Esophagus squamous epithelium (tissue), 5 donors: Measurements from ENCODE around the gene GALNT15. TPM values are rescaled to one million over a fixed set of nuclear protein-coding genes. Genes with fewer than 3 reads are reported as not detected.

Source experiments
- DNase-seq: peaks from one replicate; lab custom pipeline; 2025; lab: John Stamatoyannopoulos, UW
- H3K27ac ChIP-seq, 4 donors: fragments of 200-600 bp; sonication (generic); one replicate each; pipeline ENCODE4 v1.5.1; 2016 to 2019; ENCODE audit warnings: mild to moderate bottlenecking in 1 of 4
- H3K27me3 ChIP-seq, 4 donors: fragments of 200-600 bp; sonication (generic); 1 replicate in 3 of 4; 2 replicates in 1 of 4; pipeline versions ENCODE4 v1.5.1 to v1.6.0; 2017 to 2021; ENCODE audit warnings: antibody characterized with exemption in 1 of 4
- H3K36me3 ChIP-seq, 3 donors: fragments of 200-600 bp; sonication (generic); one replicate each; pipeline ENCODE4 v1.5.1; 2016 to 2019
- H3K4me1 ChIP-seq, 3 donors: fragments of 200-600 bp; sonication (generic); one replicate each; pipeline ENCODE4 v1.5.1; 2017 to 2019
- H3K4me3 ChIP-seq, 4 donors: fragments of 200-600 bp; sonication (generic); 1 replicate in 3 of 4; 2 replicates in 1 of 4; pipeline ENCODE4 v1.5.1; 2016 to 2019; ENCODE audit warnings: mild to moderate bottlenecking in 2 of 4, moderate library complexity in 1 of 4
- H3K9me3 ChIP-seq, 3 donors: fragments of 200-600 bp; sonication (generic); one replicate each; pipeline ENCODE4 v1.5.1; 2016 to 2019
- CTCF ChIP-seq, 6 experiments: fragments of 450-650 bp in 4 of 6; fragments of 200-600 bp in 2 of 6; sonication (generic) in 2 of 6; IDR thresholded peaks; one replicate each; pipeline ENCODE4 v1.5.1; 2016 to 2019; ENCODE audit warnings: antibody characterized with exemption in 6 of 6, mild to moderate bottlenecking in 4 of 6, moderate library complexity in 4 of 6
- POLR2A ChIP-seq, 4 donors: fragments of 450-650 bp; IDR thresholded peaks; one replicate each; pipeline ENCODE4 v1.6.1; 2017; ENCODE audit warnings: antibody characterized with exemption in 4 of 4, mild to moderate bottlenecking in 4 of 4, moderate library complexity in 3 of 4
- WGBS, 2 donors: methylation state at CpG; one replicate each; pipeline ENCODE4 v1.1.5; 2018; 5-methylcytosine and 5-hydroxymethylcytosine counted together
- intact Hi-C: fragments of 100-400 bp; cut with DNase I; formaldehyde crosslinking; loops from one replicate; pipeline ENCODE4 v1.15.0; 2022
- total RNA-seq, 4 donors: library from RNA; depleted of rRNA; stranded (reverse); fragments of >200 nt; gene quantifications; one replicate each; pipeline ENCODE4 v1.1.0, GENCODE V29; 2016
- donor health status: DM: yes; HTN: yes; CAD: no.

GALNT15 gene
- total RNA-seq, 4 donors from 2014 or later, result 4.6 to 117 (median 35.6) TPM

GRCh38 chr3:16204751-16205150 is 30.3 kb downstream of the GALNT15 start:
- H3K9me3 ChIP-seq, result no peaks in the 10 kb centered on the region
- no peak overlapping the region for H3K4me3 ChIP-seq
- peaks cover 0 to 12% (median 0%) of the 10 kb centered on the region in 3 donors for H3K36me3 ChIP-seq
- H3K4me1 ChIP-seq, result peaks cover 0 to 18% (median 4%) of the 10 kb centered on the region in 3 donors
- WGBS, 2 donors, result 65 to 78% methylated on average over 14 of the region's 14 CpGs
- intact Hi-C loops, result no loop called here
- peaks cover 0 to 61% (median 0%) of the 10 kb centered on the region in 4 donors for H3K27me3 ChIP-seq
- DNase-seq, result no peak
- TF ChIP-seq POLR2A (IDR thresholded peaks at IDR 0.05), result no peak
- TF ChIP-seq CTCF (IDR thresholded peaks at IDR 0.05), result no peak
- no peak overlapping the region for H3K27ac ChIP-seq

- Histone ChIP-seq H3K4me3 (no peak overlapping the region), H3K4me1 (peaks cover 0 to 18% (median 4%) of the 10 kb centered on the region in 3 donors), H3K9me3 (no peaks in the 10 kb centered on the region), H3K36me3 (peaks cover 0 to 12% (median 0%) of the 10 kb centered on the region in 3 donors), H3K27ac (no peak overlapping the region), H3K27me3 (peaks cover 0 to 61% (median 0%) of the 10 kb centered on the region in 4 donors)
- WGBS, 2 donors, result 21 to 39% methylated on average over 11 of the region's 11 CpGs
- no peak for TF ChIP-seq CTCF (IDR thresholded peaks at IDR 0.05)
- TF ChIP-seq POLR2A (IDR thresholded peaks at IDR 0.05), result no peak
- intact Hi-C loops, result no loop called here
- no peak for DNase-seq
These were observed 30.8 kb downstream of the GALNT15 start for GRCh38 chr3:16205156-16205870.

GRCh38 chr3:16207031-16207430 is 32.6 kb downstream of the GALNT15 start:
- intact Hi-C loops, result no loop called here
- no peak for DNase-seq
- Histone ChIP-seq H3K4me1 (peaks cover 0 to 18% (median 4%) of the 10 kb centered on the region in 3 donors), H3K36me3 (peaks cover 0 to 6% (median 0%) of the 10 kb centered on the region in 3 donors), H3K4me3 (no peak overlapping the region), H3K9me3 (no peaks in the 10 kb centered on the region), H3K27me3 (peaks cover 0 to 66% (median 0%) of the 10 kb centered on the region in 4 donors), H3K27ac (no peak overlapping the region)
- no peak for TF ChIP-seq CTCF (IDR thresholded peaks at IDR 0.05)
- no peak for TF ChIP-seq POLR2A (IDR thresholded peaks at IDR 0.05)

- H3K27ac ChIP-seq, result no peak overlapping the region
- H3K36me3 ChIP-seq, result peaks cover 0 to 9% (median 0%) of the 10 kb centered on the region in 3 donors
- TF ChIP-seq POLR2A (IDR thresholded peaks at IDR 0.05) (no peak), CTCF (IDR thresholded peaks at IDR 0.05) (no peak)
- H3K9me3 ChIP-seq, result no peaks in the 10 kb centered on the region
- DNase-seq, result no peak
- H3K4me3 ChIP-seq, result no peak overlapping the region
- H3K27me3 ChIP-seq, result peaks cover 0 to 58% (median 0%) of the 10 kb centered on the region in 4 donors
- WGBS, 2 donors, result 66 to 81% methylated on average over 5 to 7 of the region's 9 CpGs
- H3K4me1 ChIP-seq, result no peaks in the 10 kb centered on the region
- intact Hi-C loops, result no loop called here
These were observed 36.9 kb downstream of the GALNT15 start for GRCh38 chr3:16211176-16211904.

- Histone ChIP-seq H3K4me3 (no peak overlapping the region), H3K27me3 (peaks cover 0 to 56% (median 0%) of the 10 kb centered on the region in 4 donors), H3K4me1 (no peaks in the 10 kb centered on the region), H3K9me3 (no peaks in the 10 kb centered on the region), H3K27ac (no peak overlapping the region), H3K36me3 (peaks cover 0 to 12% (median 0%) of the 10 kb centered on the region in 3 donors)
- WGBS, 2 donors, result 64 to 74% methylated on average over 4 of the region's 4 CpGs
- TF ChIP-seq CTCF (IDR thresholded peaks at IDR 0.05), result no peak
- no peak for TF ChIP-seq POLR2A (IDR thresholded peaks at IDR 0.05)
- no peak for DNase-seq
- intact Hi-C loops, result no loop called here
These were observed 39.9 kb downstream of the GALNT15 start for GRCh38 chr3:16214366-16214765.
